Astrocyte (in vitro differentiated cells and primary cell): ENCODE results near the gene LRP10. TPM values are rescaled to one million over a fixed set of nuclear protein-coding genes. Genes with fewer than 3 reads are reported as not detected.

Source experiments
- DNase-seq: peaks from one replicate; pipeline ENCODE4 v3.0.0-alpha.2; 2010; ENCODE audit warnings: low read depth
- FAIRE-seq: peaks from 2 replicates; lab custom pipeline; 2011; peaks lifted over from hg19 to GRCh38; lab: Jason Lieb, UNC
- H2AFZ ChIP-seq: 2 replicates; pipeline ENCODE4 v1.6.0; 2012; ENCODE audit warnings: low read depth, low read length, inconsistent platforms
- H3K27ac ChIP-seq: 2 replicates; pipeline ENCODE4 v1.5.1; 2011; ENCODE audit warnings: low read depth, low read length, inconsistent platforms
- H3K27me3 ChIP-seq: 2 replicates; pipeline ENCODE4 v1.6.0; 2011; ENCODE audit warnings: low read length, inconsistent platforms; ENCODE audit not compliant: insufficient read depth
- H3K36me3 ChIP-seq: 2 replicates; pipeline ENCODE4 v1.5.1; 2011; ENCODE audit warnings: low read length, inconsistent platforms; ENCODE audit not compliant: insufficient read depth
- H3K4me1 ChIP-seq: 2 replicates; pipeline ENCODE4 v1.5.1; 2011; ENCODE audit warnings: low read length, inconsistent platforms; ENCODE audit not compliant: insufficient read depth
- H3K4me2 ChIP-seq: 2 replicates; pipeline ENCODE4 v1.6.0; 2012; ENCODE audit warnings: low read length, inconsistent platforms
- H3K4me3 ChIP-seq: 2 replicates; pipeline ENCODE4 v1.5.1; 2011; ENCODE audit warnings: low read depth, mild to moderate bottlenecking, low read length, inconsistent platforms; ENCODE audit not compliant: insufficient read depth
- H3K79me2 ChIP-seq: 2 replicates; pipeline ENCODE4 v1.6.0; 2012; ENCODE audit warnings: mild to moderate bottlenecking, low read length, inconsistent platforms; ENCODE audit not compliant: insufficient read depth
- H3K9ac ChIP-seq: 2 replicates; pipeline ENCODE4 v1.6.0; 2012; ENCODE audit warnings: mild to moderate bottlenecking, low read length, inconsistent platforms
- H3K9me3 ChIP-seq: 2 replicates; pipeline ENCODE4 v1.5.1; 2012; ENCODE audit warnings: low read depth, mild to moderate bottlenecking, low read length, inconsistent platforms; ENCODE audit not compliant: insufficient read depth
- H4K20me1 ChIP-seq: 2 replicates; pipeline ENCODE4 v1.6.0; 2012; ENCODE audit warnings: low read length, inconsistent platforms; ENCODE audit not compliant: insufficient read depth
- H3K27ac Mint-ChIP-seq: one replicate; pipeline ENCODE4 v1.8.0; 2021; ENCODE audit warnings: mild to moderate bottlenecking, mixed read lengths; ENCODE audit not compliant: unreplicated experiment
- H3K27me3 Mint-ChIP-seq: one replicate; pipeline ENCODE4 v1.8.0; 2021; ENCODE audit warnings: low read depth, mixed read lengths; ENCODE audit not compliant: unreplicated experiment
- H3K36me3 Mint-ChIP-seq: one replicate; pipeline ENCODE4 v1.8.0; 2021; ENCODE audit warnings: low read depth, mixed read lengths; ENCODE audit not compliant: unreplicated experiment
- H3K4me1 Mint-ChIP-seq: one replicate; pipeline ENCODE4 v1.8.0; 2021; ENCODE audit warnings: low read depth, mixed read lengths; ENCODE audit not compliant: unreplicated experiment
- H3K4me3 Mint-ChIP-seq: one replicate; pipeline ENCODE4 v1.8.0; 2021; ENCODE audit warnings: mild to moderate bottlenecking, moderate library complexity, mixed read lengths; ENCODE audit not compliant: unreplicated experiment
- H3K9me3 Mint-ChIP-seq: one replicate; pipeline ENCODE4 v1.8.0; 2021; ENCODE audit warnings: mild to moderate bottlenecking, mixed read lengths; ENCODE audit not compliant: unreplicated experiment
- CTCF ChIP-seq: IDR thresholded peaks from 2 replicates; pipeline ENCODE4 v1.5.1; 2011; ENCODE audit warnings: low read depth, mild to moderate bottlenecking, inconsistent platforms, low read length, moderate library complexity; ENCODE audit not compliant: insufficient read depth
- EZH2 ChIP-seq: IDR thresholded peaks from 2 replicates; pipeline ENCODE4 v1.6.1; 2012; ENCODE audit warnings: mild to moderate bottlenecking, low read length, inconsistent platforms; ENCODE audit not compliant: insufficient read depth
- total RNA-seq: library from RNA; stranded (reverse); gene quantifications from 2 replicates; pipeline ENCODE4 v1.2.1, GENCODE V29; 2021

The LRP10 gene
- total RNA-seq, 1 donor from 2014 or later = 142 TPM

GRCh38 chr14:22906073-22906472, 34.5 kb downstream of the LRP10 start:
- H3K4me3 ChIP-seq = no peak overlapping the region
- H3K79me2 ChIP-seq = peaks cover 13% of the 10 kb centered on the region
- H3K4me1 Mint-ChIP-seq = no peaks in the 10 kb centered on the region
- no peak for DNase-seq
- H3K9me3 Mint-ChIP-seq = no peaks in the 10 kb centered on the region
- no peaks in the 10 kb centered on the region for H4K20me1 ChIP-seq
- no peaks in the 10 kb centered on the region for H3K27me3 ChIP-seq
- H3K4me2 ChIP-seq = no peak overlapping the region
- H2AFZ ChIP-seq = no peak overlapping the region
- H3K27ac ChIP-seq = no peak overlapping the region
- H3K36me3 Mint-ChIP-seq = peaks cover 20% of the 10 kb centered on the region
- no peaks in the 10 kb centered on the region for H3K9me3 ChIP-seq
- no peaks in the 10 kb centered on the region for H3K4me1 ChIP-seq
- H3K36me3 ChIP-seq = peaks cover 58% of the 10 kb centered on the region
- no peaks in the 10 kb centered on the region for H3K27me3 Mint-ChIP-seq
- TF ChIP-seq EZH2 (no peak), CTCF (no peak)
- no peak overlapping the region for H3K9ac ChIP-seq
- FAIRE-seq = no peak
- H3K27ac Mint-ChIP-seq = no peak overlapping the region
- H3K4me3 Mint-ChIP-seq = no peak overlapping the region

GRCh38 chr14:22907429-22907828, 35.9 kb downstream of the LRP10 start:
- Histone ChIP-seq H3K4me2 (no peak overlapping the region), H3K4me1 (no peaks in the 10 kb centered on the region), H3K36me3 (peaks cover 51% of the 10 kb centered on the region), H3K9me3 (no peaks in the 10 kb centered on the region), H3K4me3 (no peak overlapping the region), H3K27me3 (no peaks in the 10 kb centered on the region), H4K20me1 (peaks cover 9% of the 10 kb centered on the region), H3K27ac (no peak overlapping the region), H3K9ac (no peak overlapping the region), H2AFZ (no peak overlapping the region), H3K79me2 (peaks cover 26% of the 10 kb centered on the region)
- Mint-ChIP-seq H3K27ac (no peak overlapping the region), H3K36me3 (peaks cover 13% of the 10 kb centered on the region), H3K9me3 (no peaks in the 10 kb centered on the region), H3K4me3 (no peak overlapping the region), H3K4me1 (no peaks in the 10 kb centered on the region), H3K27me3 (no peaks in the 10 kb centered on the region)
- DNase-seq = no peak
- no peak for FAIRE-seq
- TF ChIP-seq CTCF (no peak), EZH2 (no peak)

DNA sequence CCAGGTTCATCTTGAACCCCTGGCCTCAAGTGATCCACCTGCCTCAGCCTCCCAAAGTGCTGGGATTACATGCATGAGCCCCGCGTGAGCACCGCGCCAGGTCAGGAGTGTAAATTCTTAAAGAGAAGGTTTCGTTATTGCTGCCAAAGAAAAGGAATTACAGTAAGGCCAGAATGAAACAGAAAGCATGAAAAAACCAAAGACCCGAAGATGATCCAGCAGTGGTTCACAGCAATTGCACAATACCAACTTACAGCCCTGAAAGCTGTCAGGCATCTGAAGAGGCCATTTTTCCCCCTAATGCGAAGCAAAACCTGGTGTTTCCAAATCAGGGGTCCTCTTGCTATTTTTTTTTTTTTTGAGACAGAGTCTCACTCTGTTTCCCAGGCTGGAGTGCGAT, 37.1 kb downstream of the LRP10 start:
- no peak overlapping the region for H3K27ac ChIP-seq
- H3K4me1 ChIP-seq = no peaks in the 10 kb centered on the region
- no peaks in the 10 kb centered on the region for H3K9me3 Mint-ChIP-seq
- no peaks in the 10 kb centered on the region for H3K9me3 ChIP-seq
- no peak overlapping the region for H3K4me3 Mint-ChIP-seq
- FAIRE-seq = no peak
- no peaks in the 10 kb centered on the region for H3K27me3 Mint-ChIP-seq
- H2AFZ ChIP-seq = no peak overlapping the region
- peaks cover 10% of the 10 kb centered on the region for H4K20me1 ChIP-seq
- H3K27me3 ChIP-seq = no peaks in the 10 kb centered on the region
- no peak for DNase-seq
- TF ChIP-seq CTCF (no peak), EZH2 (no peak)
- no peak overlapping the region for H3K27ac Mint-ChIP-seq
- H3K4me1 Mint-ChIP-seq = no peaks in the 10 kb centered on the region
- no peak overlapping the region for H3K9ac ChIP-seq
- peaks cover 35% of the 10 kb centered on the region for H3K79me2 ChIP-seq
- no peak overlapping the region for H3K4me3 ChIP-seq
- H3K36me3 ChIP-seq = peaks cover 44% of the 10 kb centered on the region
- H3K36me3 Mint-ChIP-seq = peaks cover 13% of the 10 kb centered on the region
- H3K4me2 ChIP-seq = no peak overlapping the region
